ENCODE data around the gene ST6GALNAC2.

The ST6GALNAC2 gene

DNA sequence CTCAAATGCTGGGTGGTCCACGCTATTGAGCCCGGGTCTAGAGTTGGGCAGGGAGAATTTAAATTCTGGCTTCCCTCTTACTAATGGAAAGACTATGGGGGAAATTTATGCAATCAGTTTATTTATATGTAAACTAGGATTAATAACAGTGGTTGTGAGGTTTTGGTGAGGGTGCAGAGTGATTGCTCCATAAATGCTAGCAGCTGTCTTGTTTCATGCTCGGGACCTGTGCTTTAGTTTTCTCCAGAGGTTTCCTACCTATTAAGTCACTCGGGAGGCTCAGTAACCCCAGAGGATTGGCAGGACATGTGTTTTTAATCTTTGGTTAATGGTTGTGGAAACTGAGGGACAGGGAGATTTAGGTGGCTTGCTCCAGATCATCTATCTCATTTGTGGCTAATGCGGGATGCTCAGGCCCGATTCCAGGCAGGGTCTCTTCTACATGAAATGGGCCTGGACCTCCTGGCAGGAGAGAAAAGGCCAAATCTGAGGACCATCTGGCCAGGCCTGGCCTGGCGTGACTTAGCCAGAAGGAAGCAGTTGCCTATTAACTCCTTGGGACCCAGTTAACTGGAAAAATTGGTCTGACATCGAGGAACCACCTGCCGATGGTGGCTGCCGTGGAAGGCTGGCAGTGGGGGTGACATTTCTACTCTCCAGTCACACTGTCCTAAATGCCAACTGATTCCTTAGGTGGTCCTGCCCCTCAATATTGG lies 43.8 kb downstream of the ST6GALNAC2 start:
- CTCF ChIA-PET = interaction anchor here (0.7 kb wide), 1 partner anchor 83 kb away, joined by 3 read pairs; no protein-coding TSS in a partner anchor

GRCh38 chr17:76540381-76541300 lies 45.0 kb downstream of the ST6GALNAC2 start:
- POLR2A ChIA-PET = interaction anchor here (0.8 to 1.5 kb wide), 12 partner anchors 10 to 187 kb away, joined by 3 to 15 read pairs (median 4); partner anchors contain the start of genes PRPSAP1 and ST6GALNAC2
- H3K9me3 ChIP-seq (ENCODE audit: control insufficient read depth, insufficient read depth, low read depth, low read length) = no peaks in the 10 kb centered on the region
- H3K36me3 ChIP-seq (ENCODE audit: control insufficient read depth in 2 of 2, insufficient read depth in 1 of 2, low read length in 2 of 2) = peaks cover 0 to 3% of the 10 kb centered on the region in 2 experiments; a peak in 1 of 3 replicates
- CTCF ChIA-PET = interaction anchor here (0.6 to 2.9 kb wide), 11 partner anchors 11 to 174 kb away, joined by 3 to 37 read pairs (median 4); no protein-coding TSS in a partner anchor
- peak overlapping the region; percentile 63 for H3K27ac ChIP-seq (ENCODE audit: extremely low read depth, low read depth, low read length)
- H3K4me3 ChIP-seq (ENCODE audit: low read depth, low read length) = peak overlapping the region; percentile 12
- H3K4me1 ChIP-seq (ENCODE audit: control insufficient read depth, insufficient read depth, low read length) = peaks cover 8% of the 10 kb centered on the region
- no peak for TF ChIP-seq ZNF701 (tag by site-specific recombination; IDR thresholded peaks at IDR 0.05)
- peak; percentile 78; the same call in 1 of the 2 replicates for TF ChIP-seq ZNF707 (tag by site-specific recombination; IDR thresholded peaks at IDR 0.05)
- no peak for TF ChIP-seq ZNF114 (tag by site-specific recombination; IDR thresholded peaks at IDR 0.05)
- TF ChIP-seq SETDB1 (IDR thresholded peaks at IDR 0.05; ENCODE audit: insufficient read length, low read length) = no peak
- no peak for TF ChIP-seq ZNF248 (tag by site-specific recombination; IDR thresholded peaks at IDR 0.05)
- peak; percentile 66 for TF ChIP-seq PRDM1 (tag by site-specific recombination; IDR thresholded peaks at IDR 0.05)
- TF ChIP-seq ZFP37 (tag by site-specific recombination; IDR thresholded peaks at IDR 0.05) = no peak
- TF ChIP-seq MYNN (tag by site-specific recombination; IDR thresholded peaks at IDR 0.05; ENCODE audit: borderline replicate concordance) = no peak
- TF ChIP-seq ZNF133 (tag by site-specific recombination; IDR thresholded peaks at IDR 0.05) = no peak; the same call in 1 of the 2 replicates
- no peak for TF ChIP-seq HOXA7 (CRISPR knock-in tag; IDR thresholded peaks at IDR 0.05; ENCODE audit: borderline replicate concordance)
- no peak for TF ChIP-seq ZNF211 (tag by site-specific recombination; IDR thresholded peaks at IDR 0.05; ENCODE audit: low read depth)
- 0 out of 2 replicates have a peak, but pooled peaks have one; percentile 52 for TF ChIP-seq KLF8 (tag by site-specific recombination; IDR thresholded peaks at IDR 0.05)
- TF ChIP-seq ZNF184 (tag by site-specific recombination; IDR thresholded peaks at IDR 0.05) = no peak
- TF ChIP-seq ZNF2 (tag by site-specific recombination; IDR thresholded peaks at IDR 0.05) = peak; percentile 86
- TF ChIP-seq ZNF266 (tag by site-specific recombination; IDR thresholded peaks at IDR 0.05; ENCODE audit: low read depth) = no peak

More for the DNA sequence above, 43.8 kb downstream of the ST6GALNAC2 start:
- Histone ChIP-seq H3K4me1 (ENCODE audit: control insufficient read depth, insufficient read depth, low read length) (peaks cover 15% of the 10 kb centered on the region), H3K4me3 (ENCODE audit: low read depth, low read length) (no peak overlapping the region), H3K36me3 (ENCODE audit: control insufficient read depth in 2 of 2, insufficient read depth in 1 of 2, low read length in 2 of 2) (peaks cover 0 to 7% of the 10 kb centered on the region in 2 experiments; a peak in 1 of 3 replicates), H3K27ac (ENCODE audit: extremely low read depth, low read depth, low read length) (peak overlapping the region; percentile 26; the same call in 1 of the 2 replicates), H3K9me3 (ENCODE audit: control insufficient read depth, insufficient read depth, low read depth, low read length) (no peaks in the 10 kb centered on the region)
- TF ChIP-seq ZNF521 (tag by site-specific recombination; IDR thresholded peaks at IDR 0.05) (no peak), SCRT2 (tag by site-specific recombination; IDR thresholded peaks at IDR 0.05) (no peak), ZNF433 (tag by site-specific recombination; IDR thresholded peaks at IDR 0.05; ENCODE audit: low read depth) (no peak), ZNF133 (tag by site-specific recombination; IDR thresholded peaks at IDR 0.05) (no peak), ZNF518A (tag by site-specific recombination; conservative IDR thresholded peaks at IDR 0.05; ENCODE audit: low read depth) (no peak), ZNF37A (tag by site-specific recombination; IDR thresholded peaks at IDR 0.05) (no peak), ZFP41 (tag by site-specific recombination; IDR thresholded peaks at IDR 0.05; ENCODE audit: borderline replicate concordance) (no peak), TRIM28 (IDR thresholded peaks at IDR 0.05; ENCODE audit: borderline replicate concordance, low read length) (no peak)
- TF ChIP-seq, protein P1, sequence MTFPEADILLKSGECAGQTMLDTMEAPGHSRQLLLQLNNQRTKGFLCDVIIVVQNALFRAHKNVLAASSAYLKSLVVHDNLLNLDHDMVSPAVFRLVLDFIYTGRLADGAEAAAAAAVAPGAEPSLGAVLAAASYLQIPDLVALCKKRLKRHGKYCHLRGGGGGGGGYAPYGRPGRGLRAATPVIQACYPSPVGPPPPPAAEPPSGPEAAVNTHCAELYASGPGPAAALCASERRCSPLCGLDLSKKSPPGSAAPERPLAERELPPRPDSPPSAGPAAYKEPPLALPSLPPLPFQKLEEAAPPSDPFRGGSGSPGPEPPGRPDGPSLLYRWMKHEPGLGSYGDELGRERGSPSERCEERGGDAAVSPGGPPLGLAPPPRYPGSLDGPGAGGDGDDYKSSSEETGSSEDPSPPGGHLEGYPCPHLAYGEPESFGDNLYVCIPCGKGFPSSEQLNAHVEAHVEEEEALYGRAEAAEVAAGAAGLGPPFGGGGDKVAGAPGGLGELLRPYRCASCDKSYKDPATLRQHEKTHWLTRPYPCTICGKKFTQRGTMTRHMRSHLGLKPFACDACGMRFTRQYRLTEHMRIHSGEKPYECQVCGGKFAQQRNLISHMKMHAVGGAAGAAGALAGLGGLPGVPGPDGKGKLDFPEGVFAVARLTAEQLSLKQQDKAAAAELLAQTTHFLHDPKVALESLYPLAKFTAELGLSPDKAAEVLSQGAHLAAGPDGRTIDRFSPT (tag by site-specific recombination; IDR thresholded peaks at IDR 0.05) = no peak
- POLR2A ChIA-PET = interaction anchor here (0.6 to 1.4 kb wide), 2 partner anchors 9 to 13 kb away, joined by 3 read pairs; no protein-coding TSS in a partner anchor
